Measurements from ENCODE around the gene NLRC5.

DNA sequence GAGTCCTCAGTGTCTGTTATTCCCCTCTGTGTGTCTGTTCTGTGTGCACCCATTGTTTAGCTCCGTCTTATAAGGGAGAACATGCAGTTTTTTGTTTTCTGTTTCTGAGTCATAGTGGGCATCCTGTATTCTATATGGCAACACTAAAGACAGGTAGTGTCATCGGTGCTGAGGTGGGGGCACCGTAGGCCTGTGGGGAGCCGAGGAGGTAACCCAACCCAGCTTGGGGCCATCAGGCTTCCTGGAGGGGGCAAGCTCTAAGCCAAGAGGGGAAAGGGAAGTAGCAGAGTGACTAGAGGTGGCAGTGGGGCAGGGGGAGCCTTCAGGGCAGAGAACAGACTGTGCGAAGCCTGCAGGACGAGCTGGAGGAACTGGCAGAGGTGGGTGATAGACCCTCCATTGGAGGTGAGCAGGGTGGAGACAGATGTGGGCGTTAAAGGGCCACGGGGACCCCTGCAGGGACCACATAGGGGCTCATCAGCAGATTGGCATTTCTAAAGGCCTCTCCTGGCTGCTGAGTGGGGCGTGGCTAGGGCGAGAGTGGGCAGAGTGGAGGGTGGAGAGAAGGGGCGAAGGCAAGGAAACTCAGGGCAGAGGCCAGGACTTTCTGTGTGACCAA lies 139.5 kb downstream of the NLRC5 start:
- no peak for TF ChIP-seq EZH2phosphoT487 (IDR thresholded peaks at IDR 0.05; ENCODE audit: borderline replicate concordance, low read length)
- TF ChIP-seq, protein P1, sequence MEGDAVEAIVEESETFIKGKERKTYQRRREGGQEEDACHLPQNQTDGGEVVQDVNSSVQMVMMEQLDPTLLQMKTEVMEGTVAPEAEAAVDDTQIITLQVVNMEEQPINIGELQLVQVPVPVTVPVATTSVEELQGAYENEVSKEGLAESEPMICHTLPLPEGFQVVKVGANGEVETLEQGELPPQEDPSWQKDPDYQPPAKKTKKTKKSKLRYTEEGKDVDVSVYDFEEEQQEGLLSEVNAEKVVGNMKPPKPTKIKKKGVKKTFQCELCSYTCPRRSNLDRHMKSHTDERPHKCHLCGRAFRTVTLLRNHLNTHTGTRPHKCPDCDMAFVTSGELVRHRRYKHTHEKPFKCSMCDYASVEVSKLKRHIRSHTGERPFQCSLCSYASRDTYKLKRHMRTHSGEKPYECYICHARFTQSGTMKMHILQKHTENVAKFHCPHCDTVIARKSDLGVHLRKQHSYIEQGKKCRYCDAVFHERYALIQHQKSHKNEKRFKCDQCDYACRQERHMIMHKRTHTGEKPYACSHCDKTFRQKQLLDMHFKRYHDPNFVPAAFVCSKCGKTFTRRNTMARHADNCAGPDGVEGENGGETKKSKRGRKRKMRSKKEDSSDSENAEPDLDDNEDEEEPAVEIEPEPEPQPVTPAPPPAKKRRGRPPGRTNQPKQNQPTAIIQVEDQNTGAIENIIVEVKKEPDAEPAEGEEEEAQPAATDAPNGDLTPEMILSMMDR (IDR thresholded peaks at IDR 0.05; ENCODE audit: low read depth, low read length, poor library complexity, severe bottlenecking) = no peak

All from DOHH2 (cell line).